Measurements from ENCODE around the gene STK24.
A peak's percentile ranks its signal among the peaks of the same experiment; 100 is the strongest.

Gene STK24

DNA sequence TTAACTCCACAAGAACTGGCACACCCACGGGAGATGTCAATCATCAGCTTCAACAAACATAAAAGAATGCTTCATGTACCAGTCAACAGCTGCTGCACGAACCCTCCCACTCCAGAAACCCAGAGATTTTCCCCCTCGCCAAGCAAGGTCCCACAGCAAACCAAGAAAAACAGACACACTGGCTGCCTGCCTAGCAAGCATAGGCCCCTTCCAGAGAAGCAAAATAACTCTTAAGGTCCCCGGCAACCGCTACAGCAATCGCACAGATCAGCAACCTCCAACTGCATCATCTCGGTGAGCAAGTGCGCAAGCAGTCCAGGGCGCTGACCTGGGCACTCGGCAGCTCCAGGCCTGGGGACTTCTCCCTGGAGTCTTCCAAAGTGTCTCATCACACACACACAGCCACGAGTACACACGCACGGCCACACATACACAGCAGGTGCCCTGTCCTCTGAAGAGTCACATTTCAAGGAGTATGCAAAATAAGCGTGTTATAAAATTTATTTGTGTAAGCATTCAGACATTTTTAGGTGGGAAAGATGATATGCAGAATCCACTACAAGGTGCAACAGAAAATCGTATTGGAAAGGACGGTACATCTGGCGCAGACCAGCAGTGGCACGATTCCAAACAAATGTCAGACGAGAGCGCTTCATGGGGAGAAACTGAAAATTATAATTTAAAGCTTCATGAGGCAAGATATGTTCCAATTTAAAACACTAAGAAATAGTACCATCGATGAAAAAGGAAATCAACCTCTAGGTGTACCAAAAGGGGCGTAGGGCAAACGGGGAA is 125.0 kb downstream of the STK24 start:
- WGBS (ENCODE audit: insufficient coverage, insufficient read length), result no CpG with 5 or more reads among the region's 23 CpGs
- Histone ChIP-seq H3K36me3 (ENCODE audit: control insufficient read depth, insufficient read depth, low read length) (peaks cover 14% of the 10 kb centered on the region), H3K27me3 (ENCODE audit: control insufficient read depth, insufficient read depth, low read length) (no peaks in the 10 kb centered on the region), H3K4me3 (ENCODE audit: low read length) (no peak overlapping the region), H3K4me1 (ENCODE audit: control insufficient read depth, insufficient read depth, low read length) (peaks cover 3% of the 10 kb centered on the region; the same call in 1 of the 2 replicates), H3K27ac (ENCODE audit: low read length) (no peak overlapping the region), H3K9me3 (ENCODE audit: control insufficient read depth, insufficient read depth, low read length) (no peaks in the 10 kb centered on the region)
- no peak for DNase-seq (ENCODE audit: low read depth, low spot score)

DNA sequence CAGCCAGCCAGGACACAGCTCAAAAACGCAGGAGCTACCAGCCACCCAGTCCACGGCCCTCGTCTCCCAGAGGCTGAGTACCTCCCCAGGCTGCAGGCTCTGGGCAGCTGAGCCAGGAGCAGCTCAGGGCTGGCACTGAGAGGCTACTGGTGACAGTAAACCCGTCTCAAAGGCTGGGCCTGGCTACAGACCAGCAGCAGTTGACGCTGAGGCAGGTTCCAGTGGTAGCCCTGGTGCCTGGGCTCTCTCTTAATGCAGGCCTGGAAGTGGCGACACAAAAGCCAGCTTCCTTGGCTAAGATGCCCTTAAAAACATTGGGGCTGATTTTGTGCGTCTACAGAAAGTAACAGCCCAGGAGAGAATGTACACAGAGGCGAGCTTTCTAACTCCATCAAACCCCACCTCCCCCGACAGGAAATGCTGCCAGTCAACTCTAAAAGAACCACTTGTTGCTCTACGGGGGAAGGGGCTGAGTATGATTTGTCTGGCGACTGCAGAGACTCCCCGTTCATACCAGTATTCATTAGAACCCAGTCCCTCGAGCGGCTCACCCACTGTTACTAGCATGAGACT is 126.3 kb downstream of the STK24 start:
- Histone ChIP-seq H3K27ac (ENCODE audit: low read length) (no peak overlapping the region), H3K4me3 (ENCODE audit: low read length) (no peak overlapping the region), H3K9me3 (ENCODE audit: control insufficient read depth, insufficient read depth, low read length) (no peaks in the 10 kb centered on the region), H3K27me3 (ENCODE audit: control insufficient read depth, insufficient read depth, low read length) (no peaks in the 10 kb centered on the region), H3K4me1 (ENCODE audit: control insufficient read depth, insufficient read depth, low read length) (peaks cover 3% of the 10 kb centered on the region; the same call in 1 of the 2 replicates), H3K36me3 (ENCODE audit: control insufficient read depth, insufficient read depth, low read length) (peaks cover 14% of the 10 kb centered on the region)
- WGBS (ENCODE audit: insufficient coverage, insufficient read length), result no CpG with 5 or more reads among the region's 14 CpGs
- DNase-seq (ENCODE audit: low read depth, low spot score), result no peak

DNA sequence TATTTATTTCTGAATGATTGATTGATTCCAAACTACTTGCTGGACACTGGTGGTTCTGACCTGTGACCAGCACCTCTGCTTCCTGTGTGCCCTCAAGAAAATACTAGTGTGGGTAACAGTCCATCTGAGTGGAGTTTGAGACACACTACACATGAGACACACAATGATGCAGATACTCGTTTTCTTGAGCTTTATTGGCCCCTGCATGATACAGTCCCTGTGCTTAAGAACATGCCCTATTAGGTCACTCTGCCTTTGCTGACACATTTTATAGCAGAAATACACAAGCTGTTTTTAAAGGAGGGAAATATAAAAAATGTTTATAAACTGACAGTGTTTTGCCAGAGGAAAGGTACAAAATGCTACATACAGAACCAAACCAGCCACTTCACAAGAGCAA is 126.9 kb downstream of the STK24 start:
- WGBS (ENCODE audit: insufficient coverage, insufficient read length), result no CpG with 5 or more reads among the region's 1 CpG
- Histone ChIP-seq H3K9me3 (ENCODE audit: control insufficient read depth, insufficient read depth, low read length) (no peaks in the 10 kb centered on the region), H3K4me3 (ENCODE audit: low read length) (no peak overlapping the region), H3K36me3 (ENCODE audit: control insufficient read depth, insufficient read depth, low read length) (peaks cover 14% of the 10 kb centered on the region), H3K27me3 (ENCODE audit: control insufficient read depth, insufficient read depth, low read length) (no peaks in the 10 kb centered on the region), H3K4me1 (ENCODE audit: control insufficient read depth, insufficient read depth, low read length) (peaks cover 3% of the 10 kb centered on the region; the same call in 1 of the 2 replicates), H3K27ac (ENCODE audit: low read length) (no peak overlapping the region)
- DNase-seq (ENCODE audit: low read depth, low spot score), result no peak

DNA sequence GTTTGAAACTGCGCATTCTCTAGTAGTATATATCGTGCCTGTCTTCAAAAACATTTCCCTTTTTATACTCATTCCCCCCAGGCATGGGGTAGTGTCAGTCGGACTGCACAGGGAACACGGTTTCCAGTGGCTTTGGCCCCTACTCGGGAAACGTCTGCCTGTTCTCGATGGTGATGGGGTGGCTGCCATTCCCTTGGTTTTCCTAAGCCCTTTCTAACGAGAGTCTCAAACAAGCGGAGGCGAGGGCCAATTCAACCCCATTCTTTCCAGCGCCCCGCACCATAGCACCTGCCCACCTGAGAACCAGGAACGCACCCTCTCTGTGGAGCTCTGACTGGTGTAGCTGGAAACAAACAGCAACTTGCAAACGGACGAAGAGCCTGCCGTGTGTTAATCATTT is 127.6 kb downstream of the STK24 start:
- Histone ChIP-seq H3K4me3 (ENCODE audit: low read length) (no peak overlapping the region), H3K27me3 (ENCODE audit: control insufficient read depth, insufficient read depth, low read length) (no peaks in the 10 kb centered on the region), H3K27ac (ENCODE audit: low read length) (no peak overlapping the region), H3K9me3 (ENCODE audit: control insufficient read depth, insufficient read depth, low read length) (no peaks in the 10 kb centered on the region), H3K4me1 (ENCODE audit: control insufficient read depth, insufficient read depth, low read length) (peaks cover 3% of the 10 kb centered on the region; the same call in 1 of the 2 replicates), H3K36me3 (ENCODE audit: control insufficient read depth, insufficient read depth, low read length) (peaks cover 14% of the 10 kb centered on the region)
- no peak for DNase-seq (ENCODE audit: low read depth, low spot score)
- no CpG with 5 or more reads among the region's 16 CpGs for WGBS (ENCODE audit: insufficient coverage, insufficient read length)

DNA sequence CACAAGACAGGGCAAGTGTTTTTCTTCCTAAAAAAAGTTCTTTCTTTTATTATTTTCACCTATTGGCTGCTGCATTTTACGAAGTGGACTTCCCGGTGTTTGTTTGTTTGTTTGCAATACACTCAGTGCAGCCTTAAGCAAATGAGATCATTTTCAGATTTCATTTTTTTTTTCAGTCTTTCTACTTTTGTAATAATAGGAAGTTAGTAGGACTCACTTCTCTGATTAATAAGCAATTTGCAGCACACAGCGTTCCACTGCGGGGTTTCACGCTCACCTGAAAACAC is 128.3 kb downstream of the STK24 start:
- Histone ChIP-seq H3K27me3 (ENCODE audit: control insufficient read depth, insufficient read depth, low read length) (no peaks in the 10 kb centered on the region), H3K36me3 (ENCODE audit: control insufficient read depth, insufficient read depth, low read length) (peaks cover 14% of the 10 kb centered on the region), H3K9me3 (ENCODE audit: control insufficient read depth, insufficient read depth, low read length) (no peaks in the 10 kb centered on the region), H3K4me1 (ENCODE audit: control insufficient read depth, insufficient read depth, low read length) (peaks cover 3% of the 10 kb centered on the region; the same call in 1 of the 2 replicates), H3K4me3 (ENCODE audit: low read length) (no peak overlapping the region), H3K27ac (ENCODE audit: low read length) (no peak overlapping the region)
- no peak for DNase-seq (ENCODE audit: low read depth, low spot score)
- WGBS (ENCODE audit: insufficient coverage, insufficient read length), result no CpG with 5 or more reads among the region's 5 CpGs

DNA sequence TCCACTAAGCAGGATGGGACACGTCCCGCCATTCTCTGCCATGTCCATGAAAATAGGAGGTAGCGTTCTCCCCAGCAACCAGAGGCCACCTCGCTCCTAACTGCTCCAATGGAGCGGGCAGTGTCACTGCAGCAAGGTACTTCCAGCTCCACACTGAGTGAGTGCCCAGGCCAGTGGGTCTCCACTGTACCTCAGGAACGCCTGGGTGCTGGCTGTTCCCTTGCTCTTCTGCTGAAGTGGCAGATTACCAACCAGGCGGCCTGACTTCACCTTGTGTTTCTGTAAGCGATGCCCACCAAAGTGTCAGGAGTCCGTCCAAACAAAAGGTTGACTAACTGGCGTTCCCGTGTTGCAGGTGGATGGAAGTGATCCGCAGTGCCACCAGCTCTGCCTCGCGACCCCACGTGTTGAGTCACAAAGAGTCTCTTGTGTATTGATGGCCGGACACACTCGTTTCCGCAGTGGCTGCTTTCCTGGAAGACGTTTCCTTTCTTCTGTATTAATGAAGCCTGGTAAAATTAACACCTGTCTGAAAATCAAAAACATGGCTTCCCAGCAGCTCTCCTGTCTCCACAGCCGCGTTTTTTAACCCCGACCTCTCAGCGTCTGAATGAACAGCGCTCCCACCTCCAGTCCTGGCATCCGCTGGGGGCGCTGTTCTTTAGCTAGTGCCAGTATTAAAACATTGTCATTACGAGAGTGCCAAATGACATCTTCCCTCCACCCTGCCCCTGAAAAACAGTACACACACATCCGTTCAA is 128.8 kb downstream of the STK24 start:
- WGBS (ENCODE audit: insufficient coverage, insufficient read length), result no CpG with 5 or more reads among the region's 28 CpGs
- no peak overlapping the region for H3K27ac ChIP-seq (ENCODE audit: low read length)
- DNase-seq (ENCODE audit: low read depth, low spot score), result no peak
- no peaks in the 10 kb centered on the region for H3K9me3 ChIP-seq (ENCODE audit: control insufficient read depth, insufficient read depth, low read length)
- peaks cover 14% of the 10 kb centered on the region for H3K36me3 ChIP-seq (ENCODE audit: control insufficient read depth, insufficient read depth, low read length)
- H3K27me3 ChIP-seq (ENCODE audit: control insufficient read depth, insufficient read depth, low read length), result no peaks in the 10 kb centered on the region
- peaks cover 3% of the 10 kb centered on the region; the same call in 1 of the 2 replicates for H3K4me1 ChIP-seq (ENCODE audit: control insufficient read depth, insufficient read depth, low read length)
- H3K4me3 ChIP-seq (ENCODE audit: low read length), result no peak overlapping the region

DNA sequence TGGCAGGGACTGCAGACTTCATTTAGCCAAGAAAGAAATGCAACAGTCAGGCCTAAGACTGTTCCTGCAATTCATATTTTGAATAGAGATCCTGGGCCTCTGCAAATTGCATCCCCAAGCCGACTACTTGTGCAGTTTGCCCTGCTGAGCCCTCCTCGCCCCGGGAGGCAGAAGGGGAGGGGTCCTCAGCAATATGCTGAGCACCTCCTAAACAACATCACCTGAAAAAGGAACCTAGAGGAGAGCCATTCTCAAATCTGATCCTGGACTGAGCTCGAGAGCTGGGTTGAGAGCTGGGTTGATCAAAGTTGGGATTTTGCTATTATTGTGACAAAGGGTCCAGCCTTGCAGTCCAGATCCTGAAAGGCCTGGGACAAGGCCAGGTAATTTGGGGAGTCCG is 129.8 kb downstream of the STK24 start:
- no peak overlapping the region for H3K27ac ChIP-seq (ENCODE audit: low read length)
- H3K27me3 ChIP-seq (ENCODE audit: control insufficient read depth, insufficient read depth, low read length), result no peaks in the 10 kb centered on the region
- DNase-seq (ENCODE audit: low read depth, low spot score), result no peak
- no peaks in the 10 kb centered on the region for H3K9me3 ChIP-seq (ENCODE audit: control insufficient read depth, insufficient read depth, low read length)
- peaks cover 14% of the 10 kb centered on the region for H3K36me3 ChIP-seq (ENCODE audit: control insufficient read depth, insufficient read depth, low read length)
- no peak overlapping the region for H3K4me3 ChIP-seq (ENCODE audit: low read length)
- no CpG with 5 or more reads among the region's 5 CpGs for WGBS (ENCODE audit: insufficient coverage, insufficient read length)
- H3K4me1 ChIP-seq (ENCODE audit: control insufficient read depth, insufficient read depth, low read length), result peaks cover 3% of the 10 kb centered on the region; the same call in 1 of the 2 replicates

DNA sequence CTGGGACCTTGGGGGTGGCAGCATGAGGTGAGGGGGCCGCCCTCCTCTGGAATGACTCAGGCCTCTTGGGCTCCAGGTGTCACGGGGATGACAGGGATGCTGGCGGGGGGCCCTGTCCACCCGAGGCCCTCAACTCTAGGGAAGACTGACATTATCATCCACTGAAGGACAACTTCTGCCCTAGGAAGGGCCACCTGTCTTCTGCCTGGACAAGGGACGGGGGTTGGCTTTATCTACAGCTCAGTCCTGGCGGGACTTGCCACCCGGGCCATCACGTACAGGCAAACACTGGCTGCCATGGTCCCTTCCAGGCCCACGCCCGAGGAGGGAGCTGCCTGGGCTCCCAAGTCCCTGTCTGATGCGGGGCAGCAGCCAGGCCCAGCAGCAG is 130.7 kb downstream of the STK24 start:
- H3K4me1 ChIP-seq (ENCODE audit: control insufficient read depth, insufficient read depth, low read length), result peaks cover 3% of the 10 kb centered on the region; the same call in 1 of the 2 replicates
- H3K4me3 ChIP-seq (ENCODE audit: low read length), result no peak overlapping the region
- no peak for DNase-seq (ENCODE audit: low read depth, low spot score)
- H3K36me3 ChIP-seq (ENCODE audit: control insufficient read depth, insufficient read depth, low read length), result peaks cover 14% of the 10 kb centered on the region
- H3K9me3 ChIP-seq (ENCODE audit: control insufficient read depth, insufficient read depth, low read length), result no peaks in the 10 kb centered on the region
- H3K27ac ChIP-seq (ENCODE audit: low read length), result no peak overlapping the region
- no peaks in the 10 kb centered on the region for H3K27me3 ChIP-seq (ENCODE audit: control insufficient read depth, insufficient read depth, low read length)
- no CpG with 5 or more reads among the region's 11 CpGs for WGBS (ENCODE audit: insufficient coverage, insufficient read length)

DNA sequence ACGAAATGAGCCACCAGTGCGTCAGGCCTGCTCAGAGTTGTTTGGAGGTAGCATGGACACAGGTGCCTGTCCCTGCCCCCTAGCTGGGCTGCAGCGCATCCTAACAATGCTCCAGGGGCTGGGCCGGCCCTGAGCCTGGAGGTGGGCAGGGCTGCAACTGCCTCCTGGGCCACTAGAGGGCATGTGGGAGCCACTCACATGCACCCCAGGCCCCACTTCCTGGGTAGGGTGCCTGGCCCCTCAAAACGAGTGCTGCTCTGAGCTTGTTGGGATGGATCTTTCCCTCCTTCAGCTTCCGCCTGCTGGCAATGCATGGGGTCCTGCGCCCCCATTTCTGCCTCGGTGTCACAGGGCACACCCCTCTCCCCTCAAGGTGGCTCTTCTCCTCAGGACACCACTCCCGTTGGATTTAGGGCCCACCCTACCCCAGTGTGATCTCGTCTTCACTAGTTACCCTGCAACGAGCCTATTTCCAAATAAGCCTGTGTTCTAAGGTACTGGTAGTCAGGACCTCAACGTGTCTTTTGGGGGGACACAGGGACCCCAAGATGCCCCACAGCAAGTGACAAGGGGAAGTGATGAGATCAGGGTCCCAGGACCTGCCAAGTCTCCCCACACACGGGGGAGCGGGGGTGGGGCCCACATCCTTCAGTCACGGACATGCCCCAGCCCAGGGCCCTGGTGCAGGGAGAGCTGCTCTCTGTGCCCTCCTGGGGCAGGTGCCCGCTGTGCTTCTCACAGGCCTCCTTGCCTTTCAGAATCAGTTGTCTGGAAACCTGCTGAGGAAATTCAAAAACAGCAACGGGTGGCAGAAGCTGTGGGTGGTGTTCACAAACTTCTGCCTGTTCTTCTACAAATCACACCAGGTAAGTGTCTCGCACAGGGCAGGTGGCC is 131.3 kb downstream of the STK24 start:
- H3K27ac ChIP-seq (ENCODE audit: low read length), result no peak overlapping the region
- H3K4me1 ChIP-seq (ENCODE audit: control insufficient read depth, insufficient read depth, low read length), result peaks cover 2% of the 10 kb centered on the region; the same call in 1 of the 2 replicates
- DNase-seq (ENCODE audit: low read depth, low spot score), result peak; percentile 64
- H3K9me3 ChIP-seq (ENCODE audit: control insufficient read depth, insufficient read depth, low read length), result no peaks in the 10 kb centered on the region
- no CpG with 5 or more reads among the region's 18 CpGs for WGBS (ENCODE audit: insufficient coverage, insufficient read length)
- H3K36me3 ChIP-seq (ENCODE audit: control insufficient read depth, insufficient read depth, low read length), result peaks cover 14% of the 10 kb centered on the region
- H3K4me3 ChIP-seq (ENCODE audit: low read length), result no peak overlapping the region
- no peaks in the 10 kb centered on the region for H3K27me3 ChIP-seq (ENCODE audit: control insufficient read depth, insufficient read depth, low read length)

DNA sequence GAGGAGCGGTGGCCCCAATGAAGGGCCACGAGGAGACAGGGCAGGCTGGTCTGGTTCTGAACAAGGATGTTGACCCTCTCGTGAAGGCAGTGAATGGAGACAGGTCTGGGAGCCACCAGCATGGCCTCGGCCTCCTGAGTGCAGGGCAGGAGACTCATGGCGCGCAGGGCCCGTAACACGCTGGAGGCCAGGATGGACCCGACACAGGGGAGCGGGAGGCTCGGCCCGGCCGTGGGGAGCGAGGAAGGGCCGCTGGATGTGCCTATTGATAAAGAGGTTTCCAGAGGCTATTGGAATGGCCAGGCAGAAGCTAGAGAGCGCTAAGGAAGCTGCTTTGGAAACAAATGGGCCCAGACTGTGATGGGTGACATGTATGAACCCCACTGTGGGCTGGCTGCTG is 132.5 kb downstream of the STK24 start:
- Histone ChIP-seq H3K27me3 (ENCODE audit: control insufficient read depth, insufficient read depth, low read length) (no peaks in the 10 kb centered on the region), H3K9me3 (ENCODE audit: control insufficient read depth, insufficient read depth, low read length) (no peaks in the 10 kb centered on the region), H3K4me1 (ENCODE audit: control insufficient read depth, insufficient read depth, low read length) (no peaks in the 10 kb centered on the region), H3K4me3 (ENCODE audit: low read length) (no peak overlapping the region), H3K36me3 (ENCODE audit: control insufficient read depth, insufficient read depth, low read length) (peaks cover 14% of the 10 kb centered on the region), H3K27ac (ENCODE audit: low read length) (no peak overlapping the region)
- WGBS (ENCODE audit: insufficient coverage, insufficient read length), result no CpG with 5 or more reads among the region's 16 CpGs
- DNase-seq (ENCODE audit: low read depth, low spot score), result no peak

Measured in iPS DF 6.9 (cell line).